HG03025 (cell line): Measurements from ENCODE around the gene SH3RF1.

ENCODE experiments used
- ATAC-seq: cut with Tn5 transposase; IDR thresholded peaks from one replicate; pipeline ENCODE4 v1.9.1; 2021; ENCODE audit warnings: mild to moderate bottlenecking, moderate library complexity; ENCODE audit not compliant: unreplicated experiment, low FRiP score

The SH3RF1 gene

DNA sequence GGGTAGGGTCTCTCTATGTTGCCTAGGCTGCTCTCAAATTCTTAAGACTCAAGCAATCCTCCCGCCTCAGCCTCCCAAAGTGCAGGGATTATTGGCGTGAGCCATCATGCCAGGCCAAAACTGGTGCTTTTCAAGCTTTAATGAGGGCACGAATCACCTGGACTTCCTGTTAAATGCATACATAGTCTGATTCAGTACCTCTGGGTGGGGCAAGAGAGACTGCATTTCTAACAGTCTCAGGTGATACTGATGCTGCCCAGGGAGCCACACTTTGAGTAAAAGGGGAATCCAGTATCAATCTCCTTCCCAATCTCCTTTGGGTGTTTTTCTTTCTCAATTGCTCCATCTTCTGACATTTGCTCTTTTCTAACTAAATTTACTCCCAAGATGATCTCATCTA lies 96.5 kb downstream of the SH3RF1 start:
- ATAC-seq, result no peak

DNA sequence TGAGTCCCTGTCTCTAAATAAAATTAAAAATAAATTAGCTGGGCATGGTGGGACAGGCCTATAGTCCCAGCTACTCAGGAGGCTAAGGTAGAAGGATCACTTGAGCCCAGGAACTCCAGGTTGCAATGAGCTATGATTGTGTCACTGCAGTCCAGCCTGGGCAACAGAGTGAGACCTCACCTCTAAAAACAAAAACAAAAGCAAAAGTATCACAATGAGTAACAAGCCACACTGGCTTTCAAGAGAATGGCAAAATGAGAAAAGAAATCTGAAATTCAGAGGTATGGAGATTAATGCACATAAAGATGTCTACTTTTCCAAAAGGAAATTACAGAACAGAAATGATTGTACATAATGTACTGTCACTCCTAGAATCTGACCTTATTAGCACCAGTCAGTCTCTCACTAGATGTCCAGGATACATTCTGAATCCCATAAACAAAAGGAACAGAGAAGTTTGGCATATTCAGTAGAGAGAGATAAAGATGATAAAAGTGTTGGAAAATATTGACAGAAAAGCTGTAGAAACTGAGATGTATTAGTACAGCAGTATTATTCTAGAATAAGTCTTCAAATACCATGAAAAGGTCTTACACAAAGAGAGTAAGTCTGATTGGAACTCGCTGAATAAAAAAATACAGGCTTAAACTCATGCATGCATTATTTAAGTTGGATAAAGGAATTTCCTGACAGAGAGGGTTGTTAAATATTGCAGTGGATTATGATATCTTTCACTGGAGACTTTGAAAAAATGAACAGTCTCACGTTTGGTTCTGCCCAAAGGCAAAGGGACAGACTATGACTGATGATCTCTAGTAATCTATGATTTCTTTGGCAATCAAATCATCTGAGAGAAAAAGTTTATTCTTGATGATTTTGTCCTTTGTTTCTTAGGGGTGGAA lies 102.5 kb downstream of the SH3RF1 start:
- peak; percentile 92 for ATAC-seq

DNA sequence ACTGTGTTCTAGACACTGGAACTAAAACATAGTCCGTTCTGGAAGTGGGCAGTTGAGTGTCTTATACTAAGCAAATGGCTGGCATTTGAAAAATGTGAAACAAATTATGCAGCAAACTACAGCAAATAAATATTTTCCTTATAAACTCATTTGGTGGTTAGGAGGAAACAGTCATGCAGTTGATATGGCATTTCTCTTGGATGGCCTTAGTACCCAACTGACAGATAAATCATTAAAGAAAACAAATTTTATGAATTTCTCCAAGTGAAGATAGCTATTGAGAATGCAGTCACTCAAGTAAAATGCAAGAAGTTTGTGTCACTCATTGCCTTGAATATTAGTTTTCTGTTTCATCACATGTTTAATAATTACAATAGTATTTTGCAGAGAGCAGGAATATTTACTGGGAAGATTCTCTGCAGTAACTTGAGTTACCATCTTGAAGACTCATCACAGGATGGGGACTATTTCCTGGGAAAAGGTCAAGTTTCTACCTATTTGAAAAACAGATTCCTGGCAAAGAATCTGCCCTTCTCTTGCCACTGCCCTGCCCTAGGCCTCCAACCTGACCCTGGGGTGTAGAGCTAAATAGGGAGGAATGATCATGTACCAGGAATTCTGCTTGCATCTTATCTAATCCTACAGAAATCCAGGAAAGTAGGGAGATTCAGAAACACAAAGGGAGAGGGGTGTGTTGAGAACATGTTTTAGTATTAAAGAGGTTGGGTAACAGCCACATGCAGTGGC lies 105.9 kb downstream of the SH3RF1 start:
- ATAC-seq, result no peak

DNA sequence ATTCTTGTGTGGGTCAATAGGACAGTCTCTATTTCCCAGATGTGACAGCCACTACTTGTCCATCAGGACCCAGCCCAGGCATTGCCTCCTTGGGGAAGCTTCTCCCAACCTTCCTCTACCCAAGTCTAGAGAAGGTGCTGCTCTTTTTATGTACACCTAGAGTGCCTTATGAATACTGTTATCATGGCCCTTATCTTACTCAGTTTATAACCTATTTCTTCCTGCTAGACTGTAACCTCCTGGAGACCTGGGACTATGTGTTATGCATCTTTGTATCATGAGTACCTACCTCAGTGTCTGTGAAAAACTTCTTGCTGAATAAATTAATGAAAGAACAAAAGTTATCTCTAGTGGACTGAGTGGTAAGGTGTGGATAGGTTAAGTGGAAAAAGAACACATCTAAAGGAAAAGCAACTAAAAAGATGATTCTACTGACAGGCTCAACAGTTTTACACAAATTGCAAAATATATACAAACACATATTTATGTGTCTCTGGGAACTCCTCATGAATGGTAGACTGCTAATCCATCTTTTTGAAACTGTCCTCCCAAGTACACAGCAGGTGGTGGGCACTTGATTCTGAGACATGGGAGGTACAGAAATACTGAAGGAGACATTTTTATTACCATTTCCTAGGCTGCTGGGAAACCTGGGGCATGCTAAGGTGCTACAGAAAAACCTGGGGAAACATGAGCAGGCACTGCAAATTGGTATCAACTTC lies 106.6 kb downstream of the SH3RF1 start:
- ATAC-seq, result no peak

DNA sequence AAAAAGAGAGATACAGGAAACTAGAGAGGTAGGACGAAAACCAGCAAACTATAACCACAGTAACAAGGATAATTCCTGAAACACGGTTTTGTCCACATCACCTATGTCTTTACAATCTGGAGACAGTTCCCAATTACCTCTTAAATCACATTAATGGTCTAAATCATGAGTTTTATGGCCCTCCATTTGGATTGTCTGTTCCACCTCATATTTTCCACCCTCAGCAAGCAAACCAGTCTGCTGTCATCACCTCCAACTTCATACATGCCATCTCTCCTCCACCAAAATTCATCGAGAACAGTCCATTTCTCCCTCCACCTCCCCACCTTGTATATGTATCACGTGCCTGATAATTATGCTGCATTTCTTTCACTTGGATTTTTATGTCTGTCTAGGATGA lies 107.3 kb downstream of the SH3RF1 start:
- no peak for ATAC-seq

DNA sequence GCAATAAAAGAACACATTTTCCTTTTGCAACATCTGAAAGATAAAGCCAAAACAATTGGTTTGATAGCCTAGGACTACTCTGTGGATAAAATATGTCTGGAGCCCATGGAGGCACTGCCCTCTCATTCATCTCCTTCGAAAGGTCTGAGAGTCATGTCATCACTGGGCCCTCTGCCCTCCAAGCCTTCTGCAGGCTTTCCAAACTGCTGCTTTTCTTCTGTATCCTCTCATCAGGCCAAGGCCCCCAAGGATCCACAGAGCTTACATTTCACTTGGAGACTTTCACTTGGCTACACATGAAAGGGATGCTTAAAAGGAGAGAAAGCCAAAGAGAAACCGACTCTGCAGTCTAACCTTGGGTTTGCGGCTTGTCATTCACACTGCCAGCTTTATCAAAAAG lies 109.9 kb downstream of the SH3RF1 start:
- no peak for ATAC-seq

DNA sequence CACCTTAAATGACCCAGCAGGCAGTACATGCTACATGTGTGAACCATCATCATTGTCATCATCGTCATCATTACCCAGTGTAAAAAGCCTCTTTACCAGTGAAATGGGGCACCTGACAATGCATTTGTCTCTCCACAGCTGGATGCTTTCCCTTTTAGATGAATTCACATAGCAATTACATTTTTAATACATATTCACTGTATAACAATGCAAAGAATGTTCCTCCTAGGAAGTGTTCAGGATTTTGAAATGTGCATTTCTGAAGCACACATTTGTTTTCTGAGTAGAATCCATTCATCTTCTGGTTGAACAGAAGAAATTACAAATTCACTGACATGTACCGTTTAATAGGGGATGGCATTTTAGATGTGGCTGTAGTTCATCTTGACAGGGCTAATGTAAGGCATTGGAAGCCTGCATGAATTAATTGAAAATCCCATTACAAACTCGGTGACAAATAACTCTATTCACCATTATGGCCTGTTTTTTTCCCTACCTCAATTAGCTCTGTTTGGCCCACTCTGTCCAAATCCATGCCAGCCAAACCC lies 111.1 kb downstream of the SH3RF1 start:
- no peak for ATAC-seq

DNA sequence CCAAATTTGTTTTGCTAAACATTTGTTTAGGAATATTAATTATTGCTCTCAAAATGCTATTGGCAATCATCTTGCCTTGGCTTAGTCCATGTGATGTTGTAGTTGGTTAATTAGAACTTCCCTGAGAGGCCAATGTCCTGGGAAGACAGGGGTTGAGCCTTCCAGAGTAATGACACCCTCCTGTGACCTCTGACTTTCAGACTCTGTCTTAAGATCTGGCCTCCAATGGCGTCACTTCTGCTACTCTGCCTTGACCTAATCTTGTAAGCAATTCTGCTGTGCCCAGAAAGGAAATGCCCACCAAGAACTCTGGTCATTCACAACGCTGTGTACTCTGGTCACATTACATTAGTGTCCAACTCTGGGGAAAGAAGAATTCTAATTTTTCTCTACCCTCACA lies 111.9 kb downstream of the SH3RF1 start:
- ATAC-seq, result no peak

DNA sequence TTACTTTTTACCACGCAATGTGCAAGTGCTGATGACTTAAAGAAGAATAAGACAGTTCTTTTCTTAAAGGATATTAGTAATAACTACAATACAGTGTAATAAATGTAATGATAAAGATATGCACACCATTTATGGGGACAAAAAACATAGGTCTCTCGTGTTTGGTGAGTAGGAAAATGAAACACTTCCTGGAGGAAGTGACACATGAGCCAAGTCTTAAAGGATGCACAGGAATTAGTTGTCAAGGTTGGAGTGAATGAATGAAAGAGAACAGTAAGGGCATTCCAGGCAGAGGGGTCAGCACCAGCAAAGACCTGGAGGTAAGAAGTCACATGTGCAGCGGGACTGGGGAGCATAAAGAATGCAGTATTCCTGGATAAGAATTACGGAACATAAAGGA lies 112.7 kb downstream of the SH3RF1 start:
- ATAC-seq, result no peak

DNA sequence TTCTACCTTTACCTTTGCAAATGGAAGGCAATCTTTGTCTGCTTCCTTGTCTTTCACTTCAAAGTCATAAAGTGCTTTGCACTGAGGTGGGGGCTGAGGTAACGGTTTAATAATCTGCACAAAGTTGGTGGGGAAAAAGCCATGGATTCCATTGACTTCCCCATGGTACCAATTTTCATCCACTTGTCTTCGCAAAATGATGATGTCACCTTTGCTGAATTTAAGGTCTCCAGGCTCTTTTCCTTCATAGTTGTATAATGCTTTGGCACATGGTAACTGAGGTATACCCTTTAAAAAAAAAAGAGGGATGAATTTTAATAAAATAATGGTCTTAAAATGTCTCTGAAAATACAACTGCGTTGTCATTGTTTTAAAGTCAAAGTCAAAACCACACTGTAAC lies 114.4 kb downstream of the SH3RF1 start:
- no peak for ATAC-seq

DNA sequence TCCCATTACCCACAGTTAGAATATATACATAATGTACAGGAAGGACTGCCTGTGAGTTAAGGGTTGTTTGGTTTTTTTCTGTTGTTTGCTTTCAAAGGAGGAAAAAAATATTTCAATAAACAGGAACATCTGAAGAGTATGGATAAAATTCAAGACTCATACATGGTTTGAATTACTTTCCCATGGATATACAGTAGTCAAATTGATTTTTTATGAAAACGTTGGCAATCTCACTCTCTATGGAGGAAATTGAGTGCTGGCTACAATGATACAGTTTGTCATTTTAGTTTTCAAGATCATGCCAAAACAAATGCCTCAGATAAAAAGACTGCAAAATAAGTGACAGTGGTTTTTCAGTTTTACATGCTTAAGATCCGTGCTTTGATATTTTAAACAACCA lies 116.6 kb downstream of the SH3RF1 start:
- ATAC-seq, result no peak

DNA sequence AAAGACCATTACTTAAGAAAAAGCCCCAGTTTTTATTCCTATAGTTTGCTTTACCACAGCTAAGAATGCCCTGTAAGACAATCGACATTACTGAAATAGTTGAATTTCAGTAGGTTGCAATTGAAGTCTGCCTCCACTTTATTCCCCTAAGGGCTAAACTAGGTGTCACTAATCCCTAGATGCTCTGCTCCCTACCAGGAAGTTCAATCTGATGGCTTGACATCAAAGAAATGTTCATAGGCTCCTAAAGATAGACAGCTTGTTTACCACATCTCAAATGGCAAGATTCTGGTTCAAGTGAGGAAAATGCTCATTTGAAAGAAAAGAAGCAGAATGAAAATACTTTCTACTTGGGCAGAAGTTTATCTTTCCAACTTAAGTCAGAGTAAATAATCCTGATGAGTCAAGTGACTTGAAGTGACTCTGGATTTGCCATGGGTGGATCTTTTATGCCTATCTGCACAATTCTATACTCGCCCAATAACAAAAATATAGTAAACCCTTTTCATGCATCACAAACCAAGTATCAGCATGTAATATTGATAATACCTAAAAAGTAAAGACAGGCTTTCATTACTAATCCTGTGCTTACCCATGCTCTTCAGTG lies 117.2 kb downstream of the SH3RF1 start:
- ATAC-seq, result no peak

DNA sequence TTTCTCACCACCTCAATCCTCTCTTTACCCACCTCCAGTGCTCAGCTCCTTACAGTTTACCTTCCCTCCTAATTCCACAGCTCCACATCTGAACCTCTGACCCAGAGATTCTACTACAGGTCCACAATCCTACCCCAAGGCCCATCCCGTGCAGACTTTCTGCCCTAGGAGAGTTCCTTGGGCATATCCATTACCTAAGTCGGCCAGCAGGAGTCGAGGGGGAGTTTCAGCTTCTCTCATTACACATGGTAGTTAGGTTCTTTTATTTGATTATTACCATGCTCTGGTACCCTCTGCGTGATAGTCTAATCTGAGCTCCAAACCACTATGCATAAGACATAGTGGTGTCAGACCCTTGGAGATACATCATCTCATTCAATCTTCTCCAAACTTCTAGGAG lies 117.9 kb downstream of the SH3RF1 start:
- no peak for ATAC-seq

DNA sequence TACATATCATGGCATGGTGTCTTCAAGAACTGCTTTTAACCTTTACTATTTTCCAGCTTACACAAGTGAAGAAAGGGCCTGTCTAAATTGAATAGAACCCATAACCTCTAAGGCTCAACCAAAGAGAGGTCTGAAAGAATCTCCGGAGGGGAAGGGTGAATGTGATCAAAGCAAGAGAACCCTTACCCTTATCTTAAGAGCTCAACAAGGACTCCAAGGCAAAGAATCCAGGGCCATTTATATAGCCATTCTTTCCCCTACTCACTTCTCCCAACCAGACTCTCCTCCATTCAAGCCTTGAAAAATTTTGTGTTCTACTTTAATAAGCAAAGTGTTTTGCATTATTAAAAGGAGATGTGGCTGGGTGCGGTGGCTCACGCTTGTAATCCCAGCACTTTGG lies 118.7 kb downstream of the SH3RF1 start:
- ATAC-seq, result no peak

DNA sequence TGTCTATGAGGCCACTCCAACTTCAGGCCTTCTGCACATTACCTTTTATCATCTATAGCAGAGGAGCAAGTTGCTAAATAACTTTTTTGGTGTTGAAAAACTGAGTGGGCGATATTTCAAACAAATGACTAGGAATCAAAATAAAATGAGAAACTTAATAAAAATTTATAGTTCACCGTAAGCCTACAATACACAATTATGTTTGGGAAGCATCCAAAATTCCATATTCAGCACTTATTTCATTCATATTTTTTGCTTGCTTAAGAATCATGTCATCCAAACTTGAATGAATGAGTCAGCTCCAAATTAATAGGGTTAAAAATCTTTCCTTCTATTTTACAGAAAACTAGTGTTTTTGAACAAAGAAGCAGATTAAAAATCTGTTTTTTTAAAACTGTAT lies 119.1 kb downstream of the SH3RF1 start:
- ATAC-seq, result no peak

DNA sequence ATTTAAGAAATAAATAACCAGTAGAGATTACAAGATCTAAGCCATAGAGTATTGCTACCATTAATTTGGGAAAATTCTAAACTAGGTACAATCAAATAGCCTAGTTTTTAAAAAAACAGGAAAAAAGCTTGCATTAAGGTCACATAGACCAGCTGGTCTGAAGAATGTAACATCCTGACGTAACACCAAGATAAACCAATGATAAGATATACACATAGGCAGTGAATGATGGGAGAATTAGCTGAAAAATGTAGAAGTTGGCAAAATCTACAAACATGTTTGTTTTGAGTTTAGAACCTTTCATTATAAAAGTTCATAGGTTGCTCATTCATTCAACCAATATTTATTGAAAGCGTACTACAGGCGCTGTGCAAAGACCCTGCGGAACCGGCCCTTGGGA lies 120.0 kb downstream of the SH3RF1 start:
- ATAC-seq, result no peak

DNA sequence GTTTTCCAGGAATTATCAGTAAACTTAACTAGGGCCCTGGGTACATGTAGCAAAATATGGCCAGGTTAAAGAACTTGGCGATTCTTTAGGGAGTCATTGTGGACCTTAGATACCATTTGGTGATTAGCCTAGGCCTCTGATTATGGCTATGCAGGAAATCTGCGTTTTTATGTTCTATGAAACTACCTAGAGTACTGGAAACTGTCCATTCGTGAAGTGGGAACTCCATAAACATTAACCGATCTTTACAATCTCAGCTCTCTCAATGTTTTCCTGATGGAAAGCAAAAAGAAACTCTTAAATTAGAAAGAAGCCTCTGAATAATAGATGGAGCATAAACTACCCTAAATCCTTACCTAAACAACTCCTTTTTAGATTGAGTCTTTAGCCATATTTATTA lies 121.9 kb downstream of the SH3RF1 start:
- no peak for ATAC-seq

DNA sequence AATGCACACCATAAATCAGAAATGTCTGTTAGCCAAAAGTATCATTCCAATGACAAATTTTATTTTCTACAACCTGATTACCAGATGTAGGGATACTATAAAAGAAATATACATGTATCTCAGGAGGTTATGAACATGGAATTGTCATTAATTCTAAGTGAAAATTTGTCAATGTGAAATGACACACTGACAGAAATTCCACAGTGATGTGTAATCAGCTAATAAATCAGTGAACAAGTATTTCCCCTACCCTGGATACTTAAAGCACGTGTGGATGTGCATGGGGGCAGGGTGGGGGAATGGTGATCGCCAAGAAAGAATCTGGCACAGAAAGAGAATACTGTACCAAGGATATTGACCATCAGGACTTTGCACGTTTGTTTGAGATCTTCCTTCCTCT lies 123.6 kb downstream of the SH3RF1 start:
- no peak for ATAC-seq

DNA sequence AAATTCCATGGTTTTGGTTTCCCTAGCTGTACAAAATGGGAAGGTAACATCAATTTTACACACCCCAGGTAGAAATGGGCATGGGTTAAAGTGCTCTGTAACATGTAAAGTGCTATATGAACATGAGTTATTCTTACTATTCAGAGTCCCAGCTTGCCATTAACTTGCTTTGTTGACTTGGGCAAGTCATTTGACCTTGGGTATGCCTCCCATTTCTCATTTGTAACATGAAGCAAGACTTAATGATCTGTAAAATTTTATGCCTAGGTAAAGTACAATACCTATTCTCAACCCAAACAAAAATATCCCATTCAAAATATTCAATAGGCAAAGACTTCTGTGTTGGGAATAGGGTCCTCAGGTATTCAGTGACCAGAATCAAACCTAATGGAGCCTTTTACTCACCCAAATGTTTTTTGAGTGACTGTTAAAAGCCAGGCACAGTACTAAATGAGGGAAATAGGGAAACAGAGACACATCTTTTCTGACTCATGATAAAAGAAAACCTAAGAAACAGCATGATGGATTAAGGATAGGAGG lies 126.6 kb downstream of the SH3RF1 start:
- no peak for ATAC-seq

DNA sequence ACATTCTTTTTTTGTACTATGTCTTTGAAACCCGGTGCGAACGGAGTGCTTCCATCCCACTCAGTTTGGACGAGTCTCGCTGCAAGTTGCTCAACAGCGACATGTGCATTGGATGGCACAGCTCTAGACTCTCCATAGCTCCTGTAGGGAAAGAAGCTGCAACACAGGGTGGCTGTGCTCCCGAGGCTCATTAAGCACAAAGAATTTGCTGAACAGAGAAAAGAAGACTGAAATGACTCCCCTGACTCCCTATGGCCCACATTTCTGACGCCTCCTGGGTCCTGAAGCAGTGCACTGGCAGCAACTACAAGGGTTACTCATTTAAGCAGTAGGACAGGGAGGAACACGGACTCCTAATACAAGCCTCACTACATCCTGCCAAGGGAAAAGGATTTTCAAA lies 127.4 kb downstream of the SH3RF1 start:
- ATAC-seq, result no peak
